UCSD-AML1 (cell line): ENCODE results near the gene TMEM87B.

Experiments used
- DNase-seq: peaks from one replicate; lab custom pipeline; 2025; ENCODE audit not compliant: unreplicated experiment; lab: John Stamatoyannopoulos, UW

Gene TMEM87B

DNA sequence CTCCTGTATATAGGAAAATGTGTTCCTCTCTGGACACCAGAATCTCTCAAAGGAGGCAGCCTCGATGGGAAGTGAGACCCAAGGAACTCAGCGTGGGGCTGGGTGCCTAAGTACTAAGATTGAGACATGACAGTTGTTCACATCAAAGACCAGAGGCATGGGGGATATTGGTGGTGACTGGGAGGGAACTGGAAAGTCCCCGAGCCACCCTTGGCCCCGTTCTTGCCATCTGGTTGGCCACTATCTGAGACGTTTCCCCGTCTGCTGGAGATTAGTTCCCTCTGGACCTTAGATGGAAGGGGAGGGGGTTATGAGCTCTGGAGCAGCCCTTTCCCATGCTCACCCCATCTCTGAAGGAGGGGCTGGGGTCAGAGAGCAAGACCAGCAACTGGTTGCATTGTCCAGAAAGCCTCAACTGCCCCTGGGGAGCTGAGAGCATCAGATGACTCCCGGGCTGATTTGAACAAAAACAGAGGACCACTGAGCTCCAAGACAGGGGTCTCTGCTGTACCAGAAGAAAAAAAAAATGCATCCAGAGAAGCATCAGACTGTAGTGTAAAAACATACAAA is 94.9 kb downstream of the TMEM87B start:
- DNase-seq, result no peak

DNA sequence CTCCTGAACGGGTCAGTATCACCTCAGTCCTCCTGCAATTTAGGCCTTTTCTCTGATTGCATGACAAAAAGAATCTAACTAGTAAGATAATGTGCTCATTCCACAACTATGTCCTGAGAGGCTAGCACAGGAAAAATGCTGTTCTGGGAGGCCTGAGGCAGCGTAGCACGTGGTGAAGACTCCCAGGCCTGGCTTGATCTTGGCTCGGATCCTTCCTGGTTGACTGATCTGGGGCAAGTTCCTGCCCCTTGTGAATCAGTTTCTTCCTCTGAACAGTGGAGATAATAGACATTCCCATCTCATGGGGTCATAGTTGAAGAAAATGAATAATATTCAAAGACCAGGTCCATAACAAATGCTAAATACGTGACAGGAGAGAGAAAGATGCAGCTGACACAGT is 95.4 kb downstream of the TMEM87B start:
- no peak for DNase-seq

DNA sequence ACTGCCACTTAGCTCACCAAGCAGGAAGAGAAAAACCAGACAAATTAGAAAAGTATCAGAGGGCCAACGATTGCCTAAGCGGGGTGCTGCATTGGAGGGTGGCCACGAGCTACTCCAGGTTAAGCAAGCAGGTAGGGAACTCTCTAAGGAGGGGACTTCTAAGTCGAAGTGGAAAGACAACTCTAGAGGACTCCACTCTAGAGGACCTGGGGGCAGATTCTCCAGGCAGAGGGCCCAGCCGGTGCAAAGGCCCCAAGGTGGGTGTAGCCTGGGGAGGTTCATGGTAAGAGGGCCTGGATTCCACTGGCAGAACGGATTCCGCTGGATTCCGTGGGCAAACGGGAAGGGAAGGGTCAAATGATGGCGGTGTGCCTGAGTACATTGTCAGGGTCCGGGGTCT is 95.8 kb downstream of the TMEM87B start:
- no peak for DNase-seq

- no peak for DNase-seq
Observed at GRCh38 chr2:112151271-112151670, 96.2 kb downstream of the TMEM87B start.

GRCh38 chr2:112151701-112152440 is 96.8 kb downstream of the TMEM87B start:
- no peak for DNase-seq

DNA sequence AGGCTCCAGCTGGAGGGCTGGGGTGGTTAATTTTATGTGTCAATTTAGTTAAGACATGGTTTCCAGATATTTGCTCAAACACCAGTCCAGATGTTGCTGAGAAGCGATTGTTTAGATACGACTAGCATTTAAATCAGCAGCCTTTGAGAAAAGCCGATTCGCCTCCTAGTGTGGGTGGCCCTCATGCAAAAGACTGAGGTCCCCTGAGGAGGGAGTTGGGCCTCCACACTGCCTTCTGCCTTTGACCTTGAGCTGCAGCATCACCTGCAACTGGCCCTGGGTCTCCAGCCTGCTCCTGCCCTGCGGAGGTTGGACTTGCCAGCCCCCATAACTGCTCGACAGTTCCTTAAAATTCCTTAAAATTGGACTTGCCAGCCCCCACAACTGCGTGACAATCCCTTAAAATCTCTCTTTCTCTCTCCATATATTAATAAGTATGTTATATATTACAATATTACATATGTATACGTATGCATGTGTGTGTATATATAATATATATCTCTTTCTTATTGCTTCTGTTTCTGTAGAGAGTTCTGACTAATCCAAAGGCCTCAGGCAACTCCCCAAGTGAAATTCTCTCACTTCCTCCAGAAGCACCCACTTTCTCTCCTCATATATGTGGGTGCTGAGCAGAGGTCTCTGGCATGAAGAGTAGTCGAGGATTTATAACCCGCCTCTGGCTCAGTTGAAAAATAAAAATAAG is 97.6 kb downstream of the TMEM87B start:
- no peak for DNase-seq

DNA sequence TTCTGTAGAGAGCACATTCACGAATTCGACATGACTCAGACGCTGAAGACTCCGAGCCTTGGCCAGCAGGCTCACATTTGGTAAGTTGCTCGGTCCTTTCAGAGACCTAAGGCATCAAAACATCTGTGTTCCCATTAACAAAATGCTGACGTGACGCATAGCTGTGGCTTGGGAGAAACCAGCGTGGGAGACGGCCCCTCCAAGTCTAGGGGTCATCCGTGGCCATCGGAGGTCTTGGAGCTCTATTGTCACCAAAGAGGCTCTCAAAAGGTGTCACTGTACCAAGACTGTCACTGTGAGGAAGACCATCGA is 98.1 kb downstream of the TMEM87B start:
- DNase-seq, result no peak

GRCh38 chr2:112153501-112153900 is 98.4 kb downstream of the TMEM87B start:
- DNase-seq, result no peak

- no peak for DNase-seq
Observed at GRCh38 chr2:112154246-112155117, 99.4 kb downstream of the TMEM87B start.

GRCh38 chr2:112155331-112156151 is 100.5 kb downstream of the TMEM87B start:
- peak; percentile 52 for DNase-seq

- DNase-seq, result no peak
Observed at GRCh38 chr2:112156152-112156986, 101.3 kb downstream of the TMEM87B start.

DNA sequence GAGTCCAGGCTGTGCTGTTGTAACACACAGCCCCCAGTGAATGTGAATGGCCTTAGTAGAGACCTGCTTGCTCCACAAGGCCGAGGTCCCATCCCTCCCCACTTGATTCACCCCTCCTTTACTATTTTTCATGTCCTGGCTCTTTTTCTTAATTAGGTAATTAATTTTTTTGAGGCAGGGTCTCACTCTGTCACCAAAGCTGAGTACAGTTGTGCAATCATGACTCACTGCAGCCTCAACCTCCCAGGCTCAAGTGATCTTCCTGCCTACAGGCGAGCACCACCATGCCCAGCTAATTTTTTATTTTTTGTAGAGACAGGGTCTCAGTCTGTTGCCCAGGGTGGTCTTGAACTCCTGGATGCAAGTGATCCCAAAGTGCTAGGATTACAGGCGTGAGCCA is 102.4 kb downstream of the TMEM87B start:
- DNase-seq, result no peak

DNA sequence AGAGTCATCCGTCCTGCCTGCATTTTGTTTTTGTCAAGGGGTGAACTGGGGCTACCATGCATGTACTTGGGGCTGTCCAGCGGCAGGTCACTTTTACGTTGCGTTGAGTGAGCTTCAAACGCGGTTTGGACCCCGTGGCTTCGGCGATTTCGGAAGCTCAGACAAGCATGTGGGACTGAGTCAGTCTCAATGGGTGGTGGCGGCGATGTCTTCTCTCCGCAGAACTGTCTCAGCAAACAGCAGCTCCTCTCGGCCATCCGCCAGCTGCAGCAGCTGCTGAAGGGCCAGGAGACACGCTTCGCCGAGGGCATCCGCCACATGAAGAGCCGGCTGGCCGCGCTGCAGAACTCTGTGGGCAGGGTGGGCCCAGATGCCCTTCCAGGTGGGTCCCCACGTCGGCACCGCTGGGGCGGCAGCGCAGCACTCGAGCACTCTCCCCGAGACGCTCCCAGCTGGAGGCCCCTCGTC is 104.4 kb downstream of the TMEM87B start:
- no peak for DNase-seq

GRCh38 chr2:112160283-112161250 is 105.5 kb downstream of the TMEM87B start:
- no peak for DNase-seq

DNA sequence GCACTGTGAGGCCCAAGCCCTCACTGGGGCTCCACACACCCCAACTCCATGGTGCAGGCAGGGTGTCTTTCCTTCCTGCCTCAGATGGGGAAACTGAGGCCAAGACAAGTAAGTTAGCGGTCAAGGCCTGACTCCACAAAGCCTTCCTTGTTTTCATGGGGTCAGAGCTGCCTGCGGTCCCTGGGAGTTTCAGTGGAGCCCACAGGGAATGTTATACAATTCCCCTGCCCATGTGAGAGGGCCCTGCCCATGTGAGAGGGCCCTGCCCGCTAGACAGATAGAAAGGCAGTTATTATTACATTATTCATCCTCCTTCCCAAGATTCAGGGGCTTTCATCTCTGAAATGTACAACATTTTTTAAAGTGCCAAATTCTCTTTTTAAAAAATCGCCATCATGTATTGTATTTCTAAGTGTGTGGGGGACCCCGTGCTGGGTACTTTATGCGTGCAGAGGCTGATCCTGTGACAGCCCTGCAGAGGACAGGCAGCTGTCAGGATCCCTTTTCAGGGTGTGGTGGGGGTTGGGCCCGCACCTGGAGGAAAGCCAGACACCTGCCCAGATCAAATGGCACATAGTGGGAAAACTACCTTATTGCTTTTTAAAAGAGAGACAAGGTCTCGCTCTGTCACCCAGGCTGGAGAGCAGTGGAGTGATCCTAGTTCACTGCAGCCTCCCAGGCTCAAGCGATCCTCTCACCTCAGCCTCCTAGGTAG is 106.5 kb downstream of the TMEM87B start:
- DNase-seq, result no peak

DNA sequence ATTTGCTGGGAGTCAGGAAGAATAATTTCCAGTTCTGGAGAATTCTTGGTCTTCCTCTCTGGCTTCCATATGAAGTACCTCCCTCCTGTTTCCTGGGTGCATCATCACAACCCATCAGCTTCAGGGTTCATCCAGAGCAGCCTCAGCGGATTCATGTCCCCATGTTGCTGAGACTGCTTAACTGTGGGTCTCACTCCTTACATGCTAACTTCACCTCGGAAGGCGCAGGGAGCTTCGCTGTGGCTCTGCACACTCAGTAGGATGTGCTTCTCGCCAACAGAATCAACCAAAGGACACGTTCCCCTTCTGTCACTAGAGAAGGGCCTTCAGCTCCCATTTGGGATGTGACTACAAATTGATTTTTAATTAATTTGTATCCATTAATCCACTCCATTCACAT is 107.3 kb downstream of the TMEM87B start:
- no peak for DNase-seq

DNA sequence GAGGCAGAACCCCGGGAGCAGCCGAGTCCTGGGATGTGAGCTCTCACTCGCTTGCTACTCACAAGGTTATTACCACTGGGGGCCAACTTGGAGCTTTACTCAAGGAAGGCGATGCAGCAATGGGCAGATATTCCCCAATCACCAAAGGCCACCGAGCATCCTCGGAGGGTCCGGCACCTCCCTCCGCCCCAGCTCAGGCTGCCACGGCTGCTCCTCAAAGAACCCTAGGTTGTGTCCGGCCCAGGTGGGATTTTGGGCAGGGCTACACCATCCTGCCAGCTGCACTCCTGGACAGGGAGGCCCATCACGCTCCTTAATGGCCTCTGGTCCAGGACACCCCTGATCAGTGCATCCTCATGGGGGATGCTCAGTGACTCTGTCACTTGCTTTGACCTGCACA is 107.9 kb downstream of the TMEM87B start:
- DNase-seq, result no peak

- no peak for DNase-seq
Observed at GRCh38 chr2:112163541-112163981, 108.5 kb downstream of the TMEM87B start.
